NK-92 (cell line): ENCODE results near the gene UCHL1.
"Not testable (repeated sequence)": the region's sequence is repeated elsewhere in the genome, so short reads cannot be mapped to it uniquely, and the experiment has no call there.

Experiments used
- DNase-seq: peaks from one replicate; lab custom pipeline; 2025; ENCODE audit not compliant: unreplicated experiment; lab: John Stamatoyannopoulos, UW

Gene UCHL1

DNA sequence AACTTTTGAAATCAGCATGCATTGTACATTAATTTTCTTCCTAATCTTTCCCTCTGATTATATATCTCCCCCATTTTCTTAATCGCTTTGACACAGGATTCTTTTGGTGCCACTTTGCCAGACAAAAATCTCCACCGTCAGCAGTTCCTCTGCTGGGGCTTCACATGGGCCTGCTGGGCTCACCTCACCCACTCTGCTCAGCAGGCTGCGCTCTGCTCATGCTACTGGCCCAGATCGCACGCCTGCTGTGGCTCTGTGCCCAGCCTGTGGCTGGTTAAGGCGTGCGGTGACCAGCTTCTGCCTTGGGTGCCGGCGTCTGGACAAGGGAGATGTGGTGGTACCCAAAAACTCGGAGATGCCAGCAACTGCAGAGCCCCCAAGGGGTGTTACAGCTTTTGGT lies 31.1 kb downstream of the UCHL1 start:
- no peak for DNase-seq

DNA sequence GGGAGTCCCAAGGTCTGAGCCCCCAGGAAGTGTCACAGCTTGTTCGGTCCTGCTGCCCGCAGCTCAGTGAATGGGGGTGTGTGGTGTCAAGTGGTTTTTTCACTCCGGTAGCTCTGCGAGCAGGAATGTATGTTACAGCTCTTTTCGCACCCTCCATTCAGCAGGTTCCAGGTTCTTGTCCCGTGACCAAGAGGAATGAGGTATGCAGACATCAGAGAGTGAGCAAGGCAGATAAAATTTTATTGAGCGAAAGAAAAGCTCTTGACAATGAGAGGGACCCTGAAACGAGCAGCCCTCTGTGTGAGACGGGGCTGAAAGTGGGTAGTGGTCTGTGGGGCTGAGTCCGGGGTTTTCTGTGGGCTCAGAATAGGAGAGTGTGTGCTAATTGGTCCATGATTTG lies 31.5 kb downstream of the UCHL1 start:
- no peak for DNase-seq

DNA sequence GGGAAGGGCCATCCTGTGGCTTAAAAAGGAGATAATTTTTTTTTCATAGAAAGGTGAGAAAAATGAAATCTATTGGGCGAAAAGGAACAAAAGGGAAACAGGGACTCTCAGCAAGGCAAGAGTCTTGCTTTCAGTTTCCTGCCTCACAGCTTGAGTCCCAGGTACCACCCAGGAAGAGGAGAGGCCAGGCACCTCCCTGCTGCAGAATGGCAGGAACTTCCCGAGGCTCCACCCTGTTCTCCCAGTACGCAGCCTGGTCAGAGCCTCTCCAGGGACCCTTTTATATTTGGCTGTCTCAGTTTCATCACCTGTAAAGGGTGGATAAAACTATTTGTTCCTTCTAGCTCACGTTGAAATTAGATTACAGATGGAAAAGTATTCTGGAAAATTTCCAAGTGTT lies 33.8 kb downstream of the UCHL1 start:
- DNase-seq: no peak

DNA sequence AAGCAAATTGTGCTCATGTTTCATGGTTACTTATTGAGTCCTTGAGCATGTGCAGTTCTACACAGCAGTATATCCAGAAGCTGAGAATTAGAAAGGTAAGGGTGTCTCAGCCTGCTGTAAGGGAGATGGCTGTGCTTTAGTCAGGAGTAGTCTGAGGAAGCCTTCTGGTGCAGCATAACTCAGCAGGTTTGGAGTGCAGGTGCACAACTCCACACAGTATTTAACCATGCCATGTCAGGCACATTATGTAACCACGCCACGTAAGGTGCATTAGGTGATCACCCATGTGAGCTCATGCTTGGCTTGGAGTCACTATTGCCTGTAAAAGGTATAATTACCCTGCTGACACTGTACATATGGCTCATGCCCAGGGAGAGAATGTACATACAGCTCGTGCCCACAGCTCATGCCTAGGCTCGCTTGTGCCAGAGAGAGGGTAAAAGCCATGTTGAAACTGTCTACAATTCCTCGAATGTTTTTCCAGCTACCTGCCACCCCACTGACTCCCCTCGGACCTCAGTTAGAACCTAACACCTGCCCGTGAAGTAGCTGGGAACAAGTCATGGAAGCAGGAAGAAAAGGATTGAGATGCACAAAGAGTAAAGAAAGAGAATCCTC lies 37.8 kb downstream of the UCHL1 start:
- DNase-seq: no peak

DNA sequence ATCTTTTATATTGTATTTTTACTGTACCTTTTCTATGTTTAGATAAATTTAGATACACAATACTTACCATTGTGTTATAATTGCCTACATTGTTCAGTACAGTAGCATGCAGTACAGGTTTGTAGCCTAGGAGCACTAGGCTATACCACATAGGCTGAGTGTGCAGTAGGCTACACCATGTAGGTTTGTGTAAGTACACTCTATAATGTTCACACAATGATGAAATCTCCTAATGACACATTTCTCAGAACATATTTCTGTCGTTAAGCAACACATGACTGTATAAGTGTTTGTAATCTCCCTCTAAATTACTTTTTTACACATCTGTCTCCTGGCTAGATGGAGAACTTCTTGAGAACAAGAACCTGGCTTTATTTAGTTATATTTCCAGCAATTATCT lies 40.3 kb downstream of the UCHL1 start:
- DNase-seq: no peak

DNA sequence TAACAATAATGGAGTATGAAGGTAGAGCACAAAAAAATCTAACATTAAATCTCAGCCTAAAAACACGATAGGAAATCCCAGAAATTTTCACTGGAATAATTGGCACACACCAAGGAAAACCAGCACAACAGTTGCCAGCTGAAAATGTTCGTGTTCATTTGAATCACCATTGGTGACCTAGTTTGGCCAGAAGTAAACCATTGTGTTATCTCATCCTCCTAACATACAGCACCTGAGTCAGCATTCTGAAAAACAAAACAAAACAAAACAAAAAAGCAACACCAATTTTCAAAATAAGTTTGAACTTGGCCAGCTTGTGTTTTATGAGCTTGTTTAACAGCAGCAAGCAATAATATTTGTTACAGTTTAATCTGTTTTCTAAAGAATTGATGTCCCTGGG lies 41.1 kb downstream of the UCHL1 start:
- DNase-seq: no peak

DNA sequence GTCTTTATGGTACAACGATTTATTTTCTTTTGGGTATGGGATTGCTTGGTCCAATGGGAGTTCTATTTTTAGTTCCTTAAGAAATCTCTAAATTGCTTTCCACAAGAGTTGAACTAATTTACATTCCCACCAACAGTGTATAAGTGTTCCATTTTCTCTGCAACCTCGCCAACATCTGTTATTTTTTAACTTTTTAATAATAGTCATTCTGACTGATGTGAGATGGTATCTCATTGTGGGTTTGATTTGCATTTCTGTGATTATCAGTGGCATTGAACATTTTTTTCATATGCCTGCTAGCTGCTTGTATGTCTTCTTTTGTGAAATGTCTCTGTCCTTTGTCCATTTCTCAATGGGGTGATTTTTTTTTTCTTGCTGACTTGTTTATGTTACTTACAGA lies 42.8 kb downstream of the UCHL1 start:
- DNase-seq: no peak

DNA sequence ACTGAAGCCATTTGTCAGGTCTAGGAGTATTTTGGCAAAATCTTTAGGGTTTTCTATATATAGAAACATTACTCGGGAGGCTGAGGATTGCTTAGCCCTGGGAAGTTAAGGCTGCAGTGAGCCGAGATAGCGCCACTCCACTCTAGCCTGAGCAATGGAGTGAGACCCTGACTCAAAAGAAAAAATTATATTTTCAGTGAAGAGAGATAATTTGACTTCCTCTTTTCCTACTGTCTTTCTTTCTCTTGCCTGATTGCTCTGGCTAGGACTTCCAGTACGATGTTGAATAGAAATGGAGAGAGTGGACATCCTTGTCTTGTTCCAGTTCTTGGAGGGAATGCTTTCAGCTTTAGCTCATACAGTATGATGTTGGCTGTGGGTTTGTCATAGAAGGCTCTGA lies 44.4 kb downstream of the UCHL1 start:
- DNase-seq: no peak

DNA sequence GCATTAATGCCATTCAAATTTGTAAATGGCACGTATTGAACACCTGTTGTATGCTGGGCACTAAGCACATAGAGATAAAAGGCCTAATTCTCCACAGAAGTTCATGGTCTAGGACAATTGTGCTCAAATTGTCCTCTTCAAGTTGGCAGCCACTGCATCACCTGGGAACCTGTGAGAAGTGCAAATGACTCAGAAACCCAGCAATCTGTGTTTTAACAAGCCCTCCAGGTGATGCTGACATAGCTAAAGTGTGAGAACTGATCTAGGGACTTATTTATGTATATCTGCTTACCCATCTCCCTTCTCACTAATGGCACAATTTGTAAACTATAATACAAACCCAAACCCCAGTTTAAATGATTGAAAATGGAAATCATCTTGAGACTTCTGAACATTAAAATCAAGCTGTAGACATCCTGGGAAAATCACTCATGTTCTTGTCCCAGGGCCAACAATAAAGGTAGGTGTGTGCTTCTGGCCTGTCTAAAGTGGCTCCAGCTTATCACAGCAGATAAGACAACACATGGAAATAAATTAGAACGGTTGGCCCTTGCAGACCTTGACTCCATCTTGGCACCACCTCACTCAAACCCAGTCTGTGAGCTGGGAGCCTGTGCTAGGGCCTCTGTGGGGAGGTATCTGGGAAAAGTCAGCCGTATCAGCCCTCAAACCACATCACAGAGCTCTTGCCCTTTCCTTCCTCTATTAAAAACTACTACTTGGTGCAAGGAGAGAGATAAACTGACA lies 46.8 kb downstream of the UCHL1 start:
- DNase-seq: no peak

DNA sequence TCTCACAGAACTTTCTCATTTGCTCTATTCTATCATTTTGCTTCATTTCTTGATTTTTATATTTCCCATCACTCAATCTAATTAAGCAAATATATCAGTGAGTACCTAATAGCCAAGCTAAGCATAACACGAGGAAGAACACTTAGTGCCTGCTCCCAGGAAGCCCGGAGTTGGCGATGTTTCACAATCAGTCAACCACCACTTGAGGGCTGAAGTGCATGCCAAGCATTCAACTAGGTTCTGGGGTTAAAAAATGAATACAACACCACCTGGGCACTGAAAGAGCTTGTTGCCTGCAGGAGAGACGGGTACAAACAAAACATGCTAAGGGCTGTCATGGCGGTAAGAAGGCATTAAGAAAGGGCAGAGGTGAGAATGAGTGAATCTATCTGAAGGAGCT lies 47.5 kb downstream of the UCHL1 start:
- DNase-seq: no peak

DNA sequence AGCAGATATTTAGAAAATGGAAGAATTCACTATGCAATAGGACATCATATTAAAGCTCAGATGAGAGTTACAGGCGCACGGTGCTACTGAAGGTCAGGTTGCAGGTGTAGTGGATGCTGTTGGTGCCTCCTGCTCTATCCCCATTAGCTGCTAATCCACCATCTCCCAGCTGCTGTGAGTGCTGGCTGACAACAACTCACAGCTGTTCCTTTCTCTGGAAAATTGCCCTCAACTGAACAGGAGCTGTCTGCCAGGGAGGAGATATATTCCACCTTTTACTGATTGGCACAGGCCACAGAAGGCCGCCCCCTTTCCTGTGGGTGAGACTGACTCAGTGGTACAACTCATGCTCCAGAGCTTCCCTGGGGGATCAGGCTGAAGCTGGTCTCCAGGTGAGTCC lies 48.7 kb downstream of the UCHL1 start:
- DNase-seq: no peak

DNA sequence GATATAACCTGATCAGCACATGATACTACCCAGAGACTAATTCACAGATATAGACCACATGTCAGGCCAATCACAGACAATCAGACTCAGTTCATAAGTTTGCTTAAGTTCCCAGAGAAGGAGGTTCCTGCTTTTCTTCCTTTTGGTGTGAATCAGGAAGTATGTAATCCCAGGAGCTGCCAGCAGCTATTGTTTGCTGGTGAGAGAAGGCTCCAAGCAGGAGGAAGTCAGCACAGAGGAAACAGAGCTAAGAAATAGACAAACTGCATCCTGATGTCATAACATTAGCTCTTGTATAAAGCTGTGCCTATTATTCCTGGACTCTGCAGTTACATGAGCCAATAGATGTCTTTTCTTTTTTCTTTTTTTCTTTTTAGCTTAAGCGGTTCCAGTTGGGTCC lies 50.9 kb downstream of the UCHL1 start:
- no peak for DNase-seq

DNA sequence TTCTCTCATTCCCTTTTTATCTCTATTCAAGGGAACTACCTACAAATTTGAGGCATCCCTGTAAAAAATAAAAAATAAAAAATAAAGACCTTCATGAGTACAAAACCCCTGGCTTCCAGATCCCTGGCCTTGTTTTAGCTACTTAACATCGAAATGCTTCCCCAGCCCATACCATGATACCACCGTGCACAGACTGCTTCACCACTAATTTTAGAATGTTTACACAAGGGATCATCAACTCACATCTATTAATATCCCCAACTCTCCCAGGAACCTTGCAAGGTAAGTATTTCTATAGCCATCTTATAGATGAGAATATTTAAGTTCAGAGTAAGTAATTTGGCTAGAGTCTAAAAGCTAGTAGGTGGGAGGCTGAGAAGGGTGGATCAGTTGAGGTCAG lies 51.7 kb downstream of the UCHL1 start:
- DNase-seq: no peak

DNA sequence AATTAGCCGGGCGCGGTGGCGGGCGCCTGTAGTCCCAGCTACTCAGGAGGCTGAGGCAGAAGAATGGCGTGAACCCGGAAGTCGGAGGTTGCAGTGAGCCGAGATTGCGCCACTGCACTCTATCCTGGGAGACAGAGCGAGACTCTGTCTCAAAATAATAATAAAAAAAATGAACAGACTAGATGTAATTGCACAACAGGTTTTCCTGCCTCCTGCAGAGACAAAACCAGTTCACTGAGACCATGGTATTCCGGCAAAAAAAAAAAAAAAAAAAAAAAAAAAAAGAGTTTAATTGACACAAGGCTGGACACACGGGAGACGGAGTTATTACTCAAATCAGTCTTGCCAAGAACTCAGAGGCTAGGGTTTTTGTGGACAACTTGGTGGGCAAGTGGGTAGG lies 58.7 kb downstream of the UCHL1 start:
- not testable (repeated sequence) for DNase-seq

DNA sequence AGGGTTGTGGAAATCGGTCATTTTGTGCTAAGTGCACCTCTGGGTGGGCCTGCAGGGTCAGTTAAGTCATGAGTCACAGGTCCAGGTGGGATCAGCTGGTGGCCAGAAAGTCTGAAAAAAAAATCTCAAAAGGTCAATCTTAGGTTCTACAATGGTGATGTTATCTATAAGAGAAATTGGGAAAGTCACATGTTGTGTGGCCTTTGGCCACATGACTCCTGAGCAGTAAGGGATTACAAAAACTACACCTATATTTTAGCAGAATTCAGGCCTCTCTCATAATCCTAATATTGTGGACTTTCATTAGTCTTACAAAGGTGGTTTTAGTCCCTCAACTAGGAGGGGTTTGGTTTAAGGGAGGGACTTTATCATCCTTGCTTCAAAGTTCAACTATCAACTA lies 59.1 kb downstream of the UCHL1 start:
- DNase-seq: no peak
